Germinal center (tissue), 1 donor: ENCODE data around the gene SH2D1B.

Experiments used
- DNase-seq: peaks from one replicate; pipeline ENCODE4 v3.0.0; 2012; ENCODE audit warnings: mixed read lengths, low spot score

SH2D1B gene

GRCh38 chr1:162398999-162399580, 12.8 kb downstream of the SH2D1B start:
- DNase-seq = no peak

GRCh38 chr1:162397943-162398560, 13.9 kb downstream of the SH2D1B start:
- no peak for DNase-seq

GRCh38 chr1:162397039-162397448, 14.9 kb downstream of the SH2D1B start:
- DNase-seq = no peak

GRCh38 chr1:162396201-162396906, 15.6 kb downstream of the SH2D1B start:
- no peak for DNase-seq

GRCh38 chr1:162391790-162392563, 20.0 kb downstream of the SH2D1B start:
- DNase-seq = peak; percentile 24

GRCh38 chr1:162390396-162391185, 21.3 kb downstream of the SH2D1B start:
- no peak for DNase-seq

- DNase-seq = no peak
Observed at GRCh38 chr1:162389971-162390370, 22.0 kb downstream of the SH2D1B start.

- DNase-seq = no peak
Observed at GRCh38 chr1:162389021-162389818, 22.7 kb downstream of the SH2D1B start.

GRCh38 chr1:162388615-162389014, 23.3 kb downstream of the SH2D1B start:
- DNase-seq = no peak

- DNase-seq = no peak
Observed at GRCh38 chr1:162388083-162388594, 23.8 kb downstream of the SH2D1B start.

GRCh38 chr1:162387226-162388082, 24.5 kb downstream of the SH2D1B start:
- DNase-seq = no peak

GRCh38 chr1:162386292-162387225, 25.4 kb downstream of the SH2D1B start:
- no peak for DNase-seq

GRCh38 chr1:162385702-162386101, 26.2 kb downstream of the SH2D1B start:
- DNase-seq = no peak

- no peak for DNase-seq
Observed at GRCh38 chr1:162385280-162385623, 26.7 kb downstream of the SH2D1B start.

- no peak for DNase-seq
Observed at GRCh38 chr1:162384601-162385279, 27.2 kb downstream of the SH2D1B start.

- DNase-seq = no peak
Observed at GRCh38 chr1:162384116-162384515, 27.8 kb downstream of the SH2D1B start.

GRCh38 chr1:162383516-162383915, 28.4 kb downstream of the SH2D1B start:
- DNase-seq = no peak

GRCh38 chr1:162383091-162383490, 28.8 kb downstream of the SH2D1B start:
- no peak for DNase-seq
